HepG2 (cell line): ENCODE measurements around the gene STK36. TPM values are rescaled to one million over a fixed set of nuclear protein-coding genes. Genes with fewer than 3 reads are reported as not detected.

Experiments used
- ATAC-seq: fragments of 200-7000 bp; cut with Tn5 transposase; 3 replicates; pipeline ENCODE4 v1.9.1; 2020; ENCODE audit warnings: mild to moderate bottlenecking, moderate library complexity
- BruUV-seq: library from RNA; stranded (reverse); fragments of 400-500 nt; replicated peaks from 2 replicates; lab custom pipeline; 2021; lab: Mats Ljungman, UMichigan
- CTCF ChIA-PET: fragments of 300-600 bp; formaldehyde crosslinking; extraction: SDS; loops from one replicate; lab custom pipeline; 2021; ENCODE audit warnings: low total read pairs, inconsistent platforms, low intra/inter-chr PET ratio; lab: Yijun Ruan, JAX
- POLR2A ChIA-PET: fragments of 350-600 bp; sonication (Branson Sonifier 250); formaldehyde crosslinking; loops from one replicate; lab custom pipeline; 2020; ENCODE audit warnings: antibody characterized with exemption, inconsistent platforms; lab: Yijun Ruan, JAX
- DNase-seq: peaks from one replicate; pipeline ENCODE4 v3.0.0-alpha.2; 2015; ENCODE audit warnings: low spot score
- FAIRE-seq: peaks from 3 replicates; lab custom pipeline; 2011; peaks lifted over from hg19 to GRCh38; lab: Jason Lieb, UNC
- H2AFZ ChIP-seq: one replicate; pipeline ENCODE4 v1.6.1; 2011; ENCODE audit warnings: low read length, inconsistent platforms
- H3K27ac ChIP-seq: fragments of 300-600 bp; 3 replicates; pipeline ENCODE4 v1.8.0; 2011; ENCODE audit warnings: mixed run types, mild to moderate bottlenecking, mixed read lengths, low read length, inconsistent platforms; ENCODE audit not compliant: insufficient read depth; ENCODE audit errors: extremely low read length
- H3K27me3 ChIP-seq, 2 experiments: fragments of 200-600 bp in 1 of 2; 2 replicates in 1 of 2; 3 replicates in 1 of 2; pipeline versions ENCODE4 v1.6.0 to v1.8.0; 2011; ENCODE audit warnings: low read length in 2 of 2, mild to moderate bottlenecking in 2 of 2, moderate library complexity in 2 of 2, inconsistent platforms in 1 of 2; ENCODE audit not compliant: insufficient read depth in 2 of 2, control insufficient read depth in 1 of 2
- H3K36me3 ChIP-seq, 2 experiments: fragments of 200-600 bp in 1 of 2; replicated peaks in 1 of 2; 2 replicates in 1 of 2; 3 replicates in 1 of 2; pipeline versions ENCODE4 v1.5.1 to v1.8.0; 2011; ENCODE audit warnings: low read length in 2 of 2, inconsistent platforms in 1 of 2; ENCODE audit not compliant: insufficient read depth in 2 of 2, control insufficient read depth in 1 of 2
- H3K4me1 ChIP-seq: 2 replicates; pipeline ENCODE4 v1.5.1; 2012; ENCODE audit warnings: low read length, inconsistent platforms; ENCODE audit not compliant: insufficient read depth
- H3K4me2 ChIP-seq: 2 replicates; pipeline ENCODE4 v1.6.0; 2011; ENCODE audit warnings: low read depth, low read length, inconsistent platforms
- H3K4me3 ChIP-seq, 3 experiments: fragments of 200-600 bp in 1 of 3; sonication (generic), shearing (Covaris generic) in 1 of 3; replicated peaks in 1 of 3; 2 replicates each; pipeline ENCODE4 v1.5.1; 2011 to 2016; ENCODE audit warnings: low read length in 3 of 3, inconsistent platforms in 2 of 3, low read depth in 2 of 3, mild to moderate bottlenecking in 2 of 3, control low read depth in 1 of 3, mixed read lengths in 1 of 3; ENCODE audit not compliant: insufficient read depth in 1 of 3
- H3K79me2 ChIP-seq: one replicate; pipeline ENCODE4 v1.6.1; 2011; ENCODE audit warnings: low read length, inconsistent platforms; ENCODE audit not compliant: insufficient read depth
- H3K9ac ChIP-seq: 2 replicates; pipeline ENCODE4 v1.6.0; 2011; ENCODE audit warnings: mild to moderate bottlenecking, low read depth, low read length, inconsistent platforms; ENCODE audit not compliant: insufficient read depth
- H3K9me3 ChIP-seq: 2 replicates; pipeline ENCODE4 v1.5.1; 2012; ENCODE audit warnings: mild to moderate bottlenecking, low read length
- H4K20me1 ChIP-seq: 2 replicates; pipeline ENCODE4 v1.6.0; 2011; ENCODE audit warnings: inconsistent platforms, mild to moderate bottlenecking, low read length, moderate library complexity; ENCODE audit not compliant: insufficient read depth
- CEBPB ChIP-seq: IDR thresholded peaks from 2 replicates; pipeline ENCODE4 v1.6.1; 2011; ENCODE audit warnings: low read depth, low read length, improper control_type of control experiment, borderline replicate concordance
- GFI1 ChIP-seq: sonication (generic); formaldehyde crosslinking; IDR thresholded peaks from 2 replicates; pipeline ENCODE4 v1.5.0; 2020; ENCODE audit warnings: missing genetic modification reagents, mild to moderate bottlenecking, borderline replicate concordance
- HNRNPH1 ChIP-seq: fragments of 200-400 bp; formaldehyde crosslinking; optimal IDR thresholded peaks from 2 replicates; pipeline ENCODE3; 2017; ENCODE audit warnings: mild to moderate bottlenecking, low read depth, low read length
- RFX3 ChIP-seq: IDR thresholded peaks from 2 replicates; pipeline ENCODE4 v1.6.1; 2016; ENCODE audit warnings: missing biosample characterization, missing genetic modification reagents
- ZKSCAN5 ChIP-seq: sonication (generic); formaldehyde crosslinking; IDR thresholded peaks from 2 replicates; pipeline ENCODE4 v1.5.1; 2020; ENCODE audit warnings: mild to moderate bottlenecking, missing genetic modification reagents
- ZNF644 ChIP-seq: IDR thresholded peaks from 2 replicates; pipeline ENCODE4 v1.6.1; 2016; ENCODE audit warnings: low read depth
- ZNF879 ChIP-seq: sonication (generic); formaldehyde crosslinking; IDR thresholded peaks from 2 replicates; pipeline ENCODE4 v1.8.1; 2023; ENCODE audit warnings: missing genetic modification reagents
- WGBS: methylation state at CpG from one replicate; pipeline ENCODE4 v1.1.6; 2017; ENCODE audit warnings: low lambda C conversion rate; 5-methylcytosine and 5-hydroxymethylcytosine counted together
- in situ Hi-C: cut with HindIII; loops from 2 replicates; pipeline ENCODE4 v1.10.0; 2017; ENCODE audit warnings: low pct_unique_long_range_greater_than_20kb; ENCODE audit not compliant: extremely low pct_ligation_motif_present
- intact Hi-C: fragments of 100-400 bp; cut with micrococcal nuclease; formaldehyde crosslinking; loops from one replicate; pipeline ENCODE4 v1.10.0; 2022; ENCODE audit not compliant: unreplicated experiment
- polyA plus RNA-seq, 8 experiments: library from polyadenylated mRNA; depleted of rRNA in 3 of 8; stranded (reverse) in 7 of 8; unstranded in 1 of 8; fragments of >200 nt; fragmentation: Illumina TruSeq in 4 of 8; extraction: Trizol in 4 of 8; gene quantifications; 2 replicates each; pipeline versions ENCODE4 v1.2.1 to v1.2.3, GENCODE V29; 2011 to 2016; ENCODE audit warnings: low read depth in 4 of 8, missing spikeins in 1 of 8, mixed read lengths in 1 of 8; ENCODE audit not compliant: insufficient read depth in 1 of 8
- total RNA-seq, 5 experiments: library from RNA; depleted of rRNA; stranded (reverse); fragments of >200 nt; fragmentation: Illumina TruSeq; extraction: Trizol; gene quantifications; 2 replicates each; pipeline ENCODE4 v1.2.3, GENCODE V29; 2016; ENCODE audit warnings: low read depth in 1 of 5
- TF ChIP-seq, protein P1 (sequence below): sonication (generic); formaldehyde crosslinking; IDR thresholded peaks from 2 replicates; pipeline ENCODE4 v1.4.0; 2020; ENCODE audit warnings: missing genetic modification reagents
- TF ChIP-seq, protein P2 (sequence below): sonication (generic); formaldehyde crosslinking; IDR thresholded peaks from 2 replicates; pipeline ENCODE4 v1.4.0; 2020; ENCODE audit warnings: mild to moderate bottlenecking, missing genetic modification reagents
- TF ChIP-seq, protein P3 (sequence below): sonication (generic); formaldehyde crosslinking; IDR thresholded peaks from 2 replicates; pipeline ENCODE4 v1.8.1; 2022; ENCODE audit warnings: mild to moderate bottlenecking, missing genetic modification reagents

The STK36 gene
- total and polyA plus RNA-seq, 2 of the 13 experiments (the other 11 are each of a cell fraction or from before 2014, with no cell fraction given): 45.9 to 83.5 TPM

DNA sequence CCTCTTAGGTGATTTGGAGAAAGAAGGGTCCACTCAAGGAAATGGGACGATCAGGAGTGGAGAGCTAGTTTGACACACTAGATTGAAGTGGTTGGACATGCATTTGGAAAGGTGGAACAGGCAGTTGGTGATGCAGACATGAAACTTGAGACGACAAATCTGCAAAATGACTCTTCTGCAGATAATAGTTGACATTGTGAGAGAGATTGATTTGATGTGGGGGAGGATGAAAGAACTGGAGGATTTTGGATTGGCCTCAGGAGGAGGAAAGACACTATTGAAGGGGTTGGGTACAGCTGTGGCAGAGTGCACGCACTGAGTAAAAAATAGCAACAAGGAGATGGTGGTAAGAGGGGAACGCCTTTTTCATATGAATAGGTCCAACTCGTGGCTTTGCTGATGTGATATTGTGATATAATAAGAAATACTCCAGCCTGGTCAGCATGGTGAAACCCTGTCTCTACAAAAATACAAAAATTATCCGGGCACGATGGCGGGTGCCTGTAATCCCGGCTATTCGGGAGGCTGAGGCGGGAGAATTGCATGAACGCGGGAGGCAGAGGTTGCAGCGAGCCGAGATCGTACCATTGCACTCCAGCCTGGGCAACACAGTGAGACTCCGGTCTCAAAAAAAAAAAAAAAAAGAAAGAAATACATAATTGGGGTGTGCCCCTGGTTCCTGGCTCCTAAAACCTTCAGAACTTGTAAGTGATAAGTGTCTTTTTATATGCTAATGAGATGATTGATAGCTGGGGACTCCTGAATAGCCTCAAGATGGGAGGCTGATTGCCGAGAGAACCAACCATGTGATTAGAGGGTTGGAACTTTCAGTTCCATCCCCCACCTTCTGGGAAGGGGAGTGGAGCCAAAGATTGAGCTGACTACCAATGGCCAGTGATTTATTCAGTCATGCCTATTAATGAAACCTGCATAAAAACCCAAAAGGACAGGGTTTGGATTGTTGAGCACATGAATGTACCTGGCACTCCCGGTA, 48.5 kb downstream of the STK36 start:
- no peak for TF ChIP-seq GFI1 (CRISPR knock-in tag)
- no peak for TF ChIP-seq ZNF644 (CRISPR knock-in tag)
- no peak for TF ChIP-seq HNRNPH1
- TF ChIP-seq ZNF879: no peak
- TF ChIP-seq, protein P1, sequence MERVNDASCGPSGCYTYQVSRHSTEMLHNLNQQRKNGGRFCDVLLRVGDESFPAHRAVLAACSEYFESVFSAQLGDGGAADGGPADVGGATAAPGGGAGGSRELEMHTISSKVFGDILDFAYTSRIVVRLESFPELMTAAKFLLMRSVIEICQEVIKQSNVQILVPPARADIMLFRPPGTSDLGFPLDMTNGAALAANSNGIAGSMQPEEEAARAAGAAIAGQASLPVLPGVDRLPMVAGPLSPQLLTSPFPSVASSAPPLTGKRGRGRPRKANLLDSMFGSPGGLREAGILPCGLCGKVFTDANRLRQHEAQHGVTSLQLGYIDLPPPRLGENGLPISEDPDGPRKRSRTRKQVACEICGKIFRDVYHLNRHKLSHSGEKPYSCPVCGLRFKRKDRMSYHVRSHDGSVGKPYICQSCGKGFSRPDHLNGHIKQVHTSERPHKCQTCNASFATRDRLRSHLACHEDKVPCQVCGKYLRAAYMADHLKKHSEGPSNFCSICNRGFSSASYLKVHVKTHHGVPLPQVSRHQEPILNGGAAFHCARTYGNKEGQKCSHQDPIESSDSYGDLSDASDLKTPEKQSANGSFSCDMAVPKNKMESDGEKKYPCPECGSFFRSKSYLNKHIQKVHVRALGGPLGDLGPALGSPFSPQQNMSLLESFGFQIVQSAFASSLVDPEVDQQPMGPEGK (CRISPR knock-in tag): no peak
- no peak for TF ChIP-seq ZKSCAN5 (CRISPR knock-in tag)
- TF ChIP-seq, protein P2, sequence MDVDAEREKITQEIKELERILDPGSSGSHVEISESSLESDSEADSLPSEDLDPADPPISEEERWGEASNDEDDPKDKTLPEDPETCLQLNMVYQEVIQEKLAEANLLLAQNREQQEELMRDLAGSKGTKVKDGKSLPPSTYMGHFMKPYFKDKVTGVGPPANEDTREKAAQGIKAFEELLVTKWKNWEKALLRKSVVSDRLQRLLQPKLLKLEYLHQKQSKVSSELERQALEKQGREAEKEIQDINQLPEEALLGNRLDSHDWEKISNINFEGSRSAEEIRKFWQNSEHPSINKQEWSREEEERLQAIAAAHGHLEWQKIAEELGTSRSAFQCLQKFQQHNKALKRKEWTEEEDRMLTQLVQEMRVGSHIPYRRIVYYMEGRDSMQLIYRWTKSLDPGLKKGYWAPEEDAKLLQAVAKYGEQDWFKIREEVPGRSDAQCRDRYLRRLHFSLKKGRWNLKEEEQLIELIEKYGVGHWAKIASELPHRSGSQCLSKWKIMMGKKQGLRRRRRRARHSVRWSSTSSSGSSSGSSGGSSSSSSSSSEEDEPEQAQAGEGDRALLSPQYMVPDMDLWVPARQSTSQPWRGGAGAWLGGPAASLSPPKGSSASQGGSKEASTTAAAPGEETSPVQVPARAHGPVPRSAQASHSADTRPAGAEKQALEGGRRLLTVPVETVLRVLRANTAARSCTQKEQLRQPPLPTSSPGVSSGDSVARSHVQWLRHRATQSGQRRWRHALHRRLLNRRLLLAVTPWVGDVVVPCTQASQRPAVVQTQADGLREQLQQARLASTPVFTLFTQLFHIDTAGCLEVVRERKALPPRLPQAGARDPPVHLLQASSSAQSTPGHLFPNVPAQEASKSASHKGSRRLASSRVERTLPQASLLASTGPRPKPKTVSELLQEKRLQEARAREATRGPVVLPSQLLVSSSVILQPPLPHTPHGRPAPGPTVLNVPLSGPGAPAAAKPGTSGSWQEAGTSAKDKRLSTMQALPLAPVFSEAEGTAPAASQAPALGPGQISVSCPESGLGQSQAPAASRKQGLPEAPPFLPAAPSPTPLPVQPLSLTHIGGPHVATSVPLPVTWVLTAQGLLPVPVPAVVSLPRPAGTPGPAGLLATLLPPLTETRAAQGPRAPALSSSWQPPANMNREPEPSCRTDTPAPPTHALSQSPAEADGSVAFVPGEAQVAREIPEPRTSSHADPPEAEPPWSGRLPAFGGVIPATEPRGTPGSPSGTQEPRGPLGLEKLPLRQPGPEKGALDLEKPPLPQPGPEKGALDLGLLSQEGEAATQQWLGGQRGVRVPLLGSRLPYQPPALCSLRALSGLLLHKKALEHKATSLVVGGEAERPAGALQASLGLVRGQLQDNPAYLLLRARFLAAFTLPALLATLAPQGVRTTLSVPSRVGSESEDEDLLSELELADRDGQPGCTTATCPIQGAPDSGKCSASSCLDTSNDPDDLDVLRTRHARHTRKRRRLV: no peak
- TF ChIP-seq CEBPB: no peak
- TF ChIP-seq RFX3 (CRISPR knock-in tag): no peak
- TF ChIP-seq, protein P3, sequence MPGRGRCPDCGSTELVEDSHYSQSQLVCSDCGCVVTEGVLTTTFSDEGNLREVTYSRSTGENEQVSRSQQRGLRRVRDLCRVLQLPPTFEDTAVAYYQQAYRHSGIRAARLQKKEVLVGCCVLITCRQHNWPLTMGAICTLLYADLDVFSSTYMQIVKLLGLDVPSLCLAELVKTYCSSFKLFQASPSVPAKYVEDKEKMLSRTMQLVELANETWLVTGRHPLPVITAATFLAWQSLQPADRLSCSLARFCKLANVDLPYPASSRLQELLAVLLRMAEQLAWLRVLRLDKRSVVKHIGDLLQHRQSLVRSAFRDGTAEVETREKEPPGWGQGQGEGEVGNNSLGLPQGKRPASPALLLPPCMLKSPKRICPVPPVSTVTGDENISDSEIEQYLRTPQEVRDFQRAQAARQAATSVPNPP (CRISPR knock-in tag): no peak
- no peaks in the 10 kb centered on the region; the same call in 1 of the 2 replicates for H4K20me1 ChIP-seq
- peaks cover 2% of the 10 kb centered on the region; the same call in 1 of the 2 replicates for H3K9me3 ChIP-seq
- H3K27ac ChIP-seq: no peak overlapping the region
- no peak overlapping the region for H2AFZ ChIP-seq
- ATAC-seq: no peak
- no peak for FAIRE-seq
- no peak overlapping the region for H3K4me3 ChIP-seq
- peaks cover 36% of the 10 kb centered on the region for H3K4me1 ChIP-seq
- ChIA-PET POLR2A (interaction anchor here (2.7 kb wide), 1 partner anchor 10 kb away, joined by 22 read pairs; the partner anchor contains the start of gene TTLL4), CTCF (no interaction called here)
- H3K4me2 ChIP-seq: no peak overlapping the region
- no peak for DNase-seq
- no TSS peak for BruUV-seq
- WGBS: 98% methylated on average over 19 of the region's 19 CpGs
- H3K79me2 ChIP-seq: peaks cover 88% of the 10 kb centered on the region
- no peaks in the 10 kb centered on the region for H3K27me3 ChIP-seq
- in situ Hi-C loops (no loop called here), intact Hi-C loops (no loop called here)
- H3K36me3 ChIP-seq: peaks cover 3 to 24% of the 10 kb centered on the region in 2 experiments
- H3K9ac ChIP-seq: no peak overlapping the region
